ENCODE measurements around the gene RAB8B. TPM values are rescaled to one million over a fixed set of nuclear protein-coding genes. Genes with fewer than 3 reads are reported as not detected.
A peak's percentile ranks its signal among the peaks of the same experiment; 100 is the strongest.

Gene RAB8B
- 27.2 and 31.2 TPM in 2 replicates for total RNA-seq (2014; rRNA removed; shearing (Covaris generic))

DNA sequence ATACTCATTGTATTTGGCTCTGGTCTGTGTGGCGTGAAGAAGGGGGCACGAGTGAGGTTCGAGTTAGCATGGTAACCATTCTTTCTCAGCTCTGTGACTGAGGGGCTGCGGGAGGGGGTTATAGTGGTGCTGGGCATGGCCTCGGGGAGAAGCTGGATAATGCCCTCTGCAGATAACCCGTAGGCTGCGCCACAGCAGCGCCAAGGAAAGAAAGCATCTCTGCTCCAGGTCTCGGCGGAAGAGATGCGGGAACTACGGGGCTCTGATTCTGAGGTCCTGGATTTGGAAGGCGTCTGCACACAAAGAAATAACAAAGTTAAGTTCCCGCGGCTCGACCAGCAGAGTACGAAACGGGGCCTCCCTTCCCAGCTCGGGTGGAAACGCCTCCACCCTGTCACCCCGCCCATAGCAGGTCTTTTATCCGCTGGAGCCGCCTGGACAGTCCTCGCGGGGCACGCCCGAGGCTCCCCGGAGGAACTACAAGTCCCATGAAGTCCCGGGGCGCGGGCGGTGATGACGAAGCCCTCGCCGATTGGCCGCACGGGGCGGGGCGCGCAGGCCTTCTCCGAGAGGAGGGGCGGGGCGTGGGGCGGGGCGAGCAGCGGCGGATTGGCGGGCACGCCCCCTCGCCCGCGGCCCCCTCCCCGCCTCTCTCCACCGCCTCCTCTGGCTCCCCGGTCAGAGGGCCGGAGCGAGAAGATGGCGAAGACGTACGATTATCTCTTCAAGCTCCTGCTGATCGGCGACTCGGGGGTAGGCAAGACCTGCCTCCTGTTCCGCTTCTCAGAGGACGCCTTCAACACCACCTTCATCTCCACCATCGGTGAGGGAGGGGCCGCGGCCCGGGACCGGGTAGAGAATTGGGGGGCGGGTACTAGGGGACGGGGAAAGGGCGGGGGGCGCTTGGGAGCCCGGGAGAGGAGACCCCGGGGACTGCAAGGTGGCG, at the start of gene RAB8B:
RAB8B (plus strand) TSS at position 681 of the 946 bp plus-strand sequence; CDS start at position 700, 19 bp downstream.
- H3K4me3 ChIP-seq (ENCODE audit: insufficient read depth, low read depth, low read length) = peak within 1 kb of the TSS; percentile 72
- H3K36me3 ChIP-seq (replicated peaks; ENCODE audit: control insufficient read depth, insufficient read depth, low read length) = no peaks in the 10 kb centered on the region
- no peaks in the 10 kb centered on the region for H3K27me3 ChIP-seq (ENCODE audit: control insufficient read depth, insufficient read depth, low read length)
- DNase-seq = peak; percentile 98

GRCh38 chr15:63140936-63141335, 48.5 kb upstream of the RAB8B start:
- no peak for DNase-seq
- Histone ChIP-seq H3K36me3 (replicated peaks; ENCODE audit: control insufficient read depth, insufficient read depth, low read length) (no peaks in the 10 kb centered on the region; the same call in 1 of the 2 replicates), H3K27me3 (ENCODE audit: control insufficient read depth, insufficient read depth, low read length) (no peaks in the 10 kb centered on the region), H3K4me3 (ENCODE audit: insufficient read depth, low read depth, low read length) (no peak overlapping the region)

DNA sequence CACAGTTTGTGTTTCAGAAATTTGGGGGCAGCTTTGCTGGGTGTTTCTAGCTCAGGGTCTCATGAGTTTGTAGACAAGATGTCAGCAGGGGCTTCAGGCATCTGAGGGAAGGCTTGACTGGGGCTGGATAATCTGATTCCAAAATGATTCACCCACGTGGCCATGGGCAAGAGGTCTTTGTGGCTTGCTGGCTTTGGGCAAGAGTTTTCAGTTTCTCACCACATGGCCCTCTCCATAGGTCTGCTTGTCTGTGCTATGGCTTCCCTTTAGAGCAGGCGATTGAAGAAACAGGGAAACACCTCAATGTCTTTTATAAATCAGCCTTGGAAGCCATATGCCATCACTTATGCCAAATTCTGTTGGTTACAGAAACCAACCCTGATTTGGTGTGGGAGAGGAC, 44.0 kb upstream of the RAB8B start:
- no peak for DNase-seq
- Histone ChIP-seq H3K36me3 (replicated peaks; ENCODE audit: control insufficient read depth, insufficient read depth, low read length) (no peaks in the 10 kb centered on the region; the same call in 1 of the 2 replicates), H3K4me3 (ENCODE audit: insufficient read depth, low read depth, low read length) (no peak overlapping the region), H3K27me3 (ENCODE audit: control insufficient read depth, insufficient read depth, low read length) (no peaks in the 10 kb centered on the region)

GRCh38 chr15:63146684-63147083, 42.7 kb upstream of the RAB8B start:
- DNase-seq = no peak
- H3K4me3 ChIP-seq (ENCODE audit: insufficient read depth, low read depth, low read length) = no peak overlapping the region
- H3K27me3 ChIP-seq (ENCODE audit: control insufficient read depth, insufficient read depth, low read length) = no peaks in the 10 kb centered on the region
- H3K36me3 ChIP-seq (replicated peaks; ENCODE audit: control insufficient read depth, insufficient read depth, low read length) = no peaks in the 10 kb centered on the region; the same call in 1 of the 2 replicates

DNA sequence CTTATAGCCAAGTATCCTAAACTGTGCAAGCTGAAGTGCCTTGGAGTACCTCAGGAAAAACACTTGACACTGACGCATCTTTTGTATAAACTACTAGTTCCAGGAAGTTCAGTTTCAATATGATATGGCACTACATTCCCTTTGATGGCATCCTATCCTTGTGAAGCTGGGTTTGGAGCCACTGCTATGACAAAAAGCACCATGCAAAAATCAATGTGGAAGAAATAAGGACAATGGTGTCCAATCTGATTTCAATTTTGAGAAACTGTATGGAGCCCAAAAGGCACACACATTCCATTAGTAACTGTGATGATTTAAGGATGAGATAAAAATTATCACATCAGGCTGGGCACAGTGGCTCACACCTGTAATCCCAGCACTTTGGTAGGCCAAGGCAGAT, 37.7 kb upstream of the RAB8B start:
- DNase-seq = no peak
- Histone ChIP-seq H3K27me3 (ENCODE audit: control insufficient read depth, insufficient read depth, low read length) (no peaks in the 10 kb centered on the region; the same call in 1 of the 2 replicates), H3K4me3 (ENCODE audit: insufficient read depth, low read depth, low read length) (no peak overlapping the region)

DNA sequence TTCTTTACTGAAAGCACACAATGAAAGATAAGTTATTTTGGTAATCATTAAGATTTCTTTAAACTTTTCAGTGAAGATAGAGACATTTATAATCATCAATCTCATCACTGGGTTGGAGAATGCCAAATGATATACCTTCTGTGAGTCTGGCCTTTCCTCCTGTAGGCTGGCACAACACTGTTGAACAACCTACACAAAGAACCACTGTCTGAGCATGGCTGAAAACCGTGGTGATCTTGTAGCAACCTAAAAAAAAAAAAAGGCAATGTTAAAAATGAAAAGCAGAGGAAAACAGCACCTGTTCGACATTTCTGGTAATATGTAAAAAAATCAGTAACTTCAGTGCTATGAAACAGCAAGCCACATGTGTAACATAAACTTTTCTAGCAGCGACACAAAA, 33.9 kb upstream of the RAB8B start:
- H3K27me3 ChIP-seq (ENCODE audit: control insufficient read depth, insufficient read depth, low read length) = no peaks in the 10 kb centered on the region; the same call in 1 of the 2 replicates
- no peak for DNase-seq
- H3K36me3 ChIP-seq (replicated peaks; ENCODE audit: control insufficient read depth, insufficient read depth, low read length) = peaks cover 8% of the 10 kb centered on the region
- no peak overlapping the region for H3K4me3 ChIP-seq (ENCODE audit: insufficient read depth, low read depth, low read length)

More for the DNA sequence above, 37.7 kb upstream of the RAB8B start:
- peaks cover 8% of the 10 kb centered on the region for H3K36me3 ChIP-seq (replicated peaks; ENCODE audit: control insufficient read depth, insufficient read depth, low read length)

DNA sequence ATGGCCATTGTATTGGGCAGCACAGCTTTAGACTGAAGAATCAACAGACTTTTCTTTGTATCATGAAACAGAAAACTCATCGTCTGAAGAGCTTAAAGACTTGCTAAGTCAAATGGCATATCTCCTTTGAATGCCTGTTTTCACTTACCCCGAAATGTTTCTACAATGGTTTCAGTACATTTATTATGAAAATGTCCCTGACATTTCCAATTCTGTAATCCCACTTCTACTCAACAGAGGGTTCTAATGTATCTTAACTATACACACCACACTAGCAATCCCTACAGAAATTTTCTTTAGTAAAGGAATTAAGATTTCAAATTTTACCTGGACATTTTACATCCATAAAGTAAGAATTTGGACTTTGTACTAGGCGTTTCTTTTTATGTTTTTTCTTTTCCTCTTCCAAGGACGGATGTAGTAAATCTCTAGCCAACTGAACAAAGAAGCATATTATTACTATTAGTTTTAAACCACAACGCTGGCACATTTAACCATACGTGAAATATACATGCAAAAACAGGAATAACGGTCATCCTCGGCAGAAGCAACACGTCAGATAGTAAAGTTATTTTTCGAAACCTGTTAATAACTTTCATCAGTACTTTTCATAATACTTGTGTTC, 33.2 kb upstream of the RAB8B start:
- peak overlapping the region; percentile 87 for H3K4me3 ChIP-seq (ENCODE audit: insufficient read depth, low read depth, low read length)
- peaks cover 8% of the 10 kb centered on the region for H3K36me3 ChIP-seq (replicated peaks; ENCODE audit: control insufficient read depth, insufficient read depth, low read length)
- no peaks in the 10 kb centered on the region; the same call in 1 of the 2 replicates for H3K27me3 ChIP-seq (ENCODE audit: control insufficient read depth, insufficient read depth, low read length)
- no peak for DNase-seq

GRCh38 chr15:63156755-63157117, 32.7 kb upstream of the RAB8B start:
- Histone ChIP-seq H3K27me3 (ENCODE audit: control insufficient read depth, insufficient read depth, low read length) (no peaks in the 10 kb centered on the region; the same call in 1 of the 2 replicates), H3K36me3 (replicated peaks; ENCODE audit: control insufficient read depth, insufficient read depth, low read length) (peaks cover 8% of the 10 kb centered on the region), H3K4me3 (ENCODE audit: insufficient read depth, low read depth, low read length) (peak overlapping the region; percentile 87)
- peak; percentile 43 for DNase-seq

- Histone ChIP-seq H3K4me3 (ENCODE audit: insufficient read depth, low read depth, low read length) (peak within 1 kb of the TSS; percentile 87), H3K36me3 (replicated peaks; ENCODE audit: control insufficient read depth, insufficient read depth, low read length) (peaks cover 7% of the 10 kb centered on the region), H3K27me3 (ENCODE audit: control insufficient read depth, insufficient read depth, low read length) (no peaks in the 10 kb centered on the region; the same call in 1 of the 2 replicates)
- peak; percentile 93 for DNase-seq
These were observed 32.1 kb upstream of the RAB8B start, which contains the start of gene RPS27L for GRCh38 chr15:63157118-63157843. Gene RPS27L, minus strand, starts transcription at chr15:63157477. Its CDS starts 72 bp downstream, at chr15:63157405.

GRCh38 chr15:63157891-63158431, 31.4 kb upstream of the RAB8B start:
- Histone ChIP-seq H3K27me3 (ENCODE audit: control insufficient read depth, insufficient read depth, low read length) (no peaks in the 10 kb centered on the region; the same call in 1 of the 2 replicates), H3K36me3 (replicated peaks; ENCODE audit: control insufficient read depth, insufficient read depth, low read length) (peaks cover 4% of the 10 kb centered on the region), H3K4me3 (ENCODE audit: insufficient read depth, low read depth, low read length) (peak overlapping the region; percentile 87)
- DNase-seq = peak; percentile 65

DNA sequence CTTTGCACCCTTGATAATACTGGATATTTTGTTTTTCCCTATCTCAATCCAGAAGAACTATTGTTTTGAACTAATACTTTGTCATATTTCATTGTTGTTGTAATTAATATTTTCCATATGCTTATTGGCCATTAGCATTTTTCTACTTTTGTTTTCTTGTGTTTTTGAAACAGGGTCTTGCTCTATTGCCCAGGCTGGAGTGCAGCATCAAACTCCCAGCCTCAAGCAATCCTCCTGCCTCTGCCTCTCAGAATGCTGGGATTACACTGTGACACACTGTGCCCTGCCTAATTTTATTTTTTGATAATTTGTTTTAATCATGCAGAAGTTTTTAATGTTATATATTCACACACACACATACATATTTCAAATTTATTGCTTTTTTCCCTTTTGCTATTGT, 28.8 kb upstream of the RAB8B start:
- no peak overlapping the region for H3K4me3 ChIP-seq (ENCODE audit: insufficient read depth, low read depth, low read length)
- no peaks in the 10 kb centered on the region for H3K36me3 ChIP-seq (replicated peaks; ENCODE audit: control insufficient read depth, insufficient read depth, low read length)
- no peak for DNase-seq
- H3K27me3 ChIP-seq (ENCODE audit: control insufficient read depth, insufficient read depth, low read length) = no peaks in the 10 kb centered on the region; the same call in 1 of the 2 replicates

DNA sequence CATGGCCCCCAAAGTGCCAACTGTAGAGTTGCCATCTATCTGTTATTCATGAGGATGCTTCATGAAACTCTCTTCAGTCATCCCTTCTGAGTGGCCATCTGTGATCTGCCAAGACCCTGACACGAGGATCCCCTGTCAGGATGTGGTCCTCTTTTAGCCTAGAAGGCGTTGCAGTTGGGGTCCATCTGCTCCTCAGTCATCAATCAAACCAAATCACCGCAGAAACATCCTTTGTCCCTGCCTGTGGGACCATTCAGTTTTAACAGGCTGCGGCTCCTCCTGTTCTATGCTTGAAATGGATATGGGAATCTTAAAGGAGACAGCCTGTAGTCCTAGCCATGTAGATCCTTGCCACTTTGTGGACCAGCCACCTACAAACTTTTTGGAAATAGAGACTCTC, 26.2 kb upstream of the RAB8B start:
- no peak for DNase-seq
- Histone ChIP-seq H3K36me3 (replicated peaks; ENCODE audit: control insufficient read depth, insufficient read depth, low read length) (no peaks in the 10 kb centered on the region), H3K4me3 (ENCODE audit: insufficient read depth, low read depth, low read length) (no peak overlapping the region), H3K27me3 (ENCODE audit: control insufficient read depth, insufficient read depth, low read length) (no peaks in the 10 kb centered on the region)

DNA sequence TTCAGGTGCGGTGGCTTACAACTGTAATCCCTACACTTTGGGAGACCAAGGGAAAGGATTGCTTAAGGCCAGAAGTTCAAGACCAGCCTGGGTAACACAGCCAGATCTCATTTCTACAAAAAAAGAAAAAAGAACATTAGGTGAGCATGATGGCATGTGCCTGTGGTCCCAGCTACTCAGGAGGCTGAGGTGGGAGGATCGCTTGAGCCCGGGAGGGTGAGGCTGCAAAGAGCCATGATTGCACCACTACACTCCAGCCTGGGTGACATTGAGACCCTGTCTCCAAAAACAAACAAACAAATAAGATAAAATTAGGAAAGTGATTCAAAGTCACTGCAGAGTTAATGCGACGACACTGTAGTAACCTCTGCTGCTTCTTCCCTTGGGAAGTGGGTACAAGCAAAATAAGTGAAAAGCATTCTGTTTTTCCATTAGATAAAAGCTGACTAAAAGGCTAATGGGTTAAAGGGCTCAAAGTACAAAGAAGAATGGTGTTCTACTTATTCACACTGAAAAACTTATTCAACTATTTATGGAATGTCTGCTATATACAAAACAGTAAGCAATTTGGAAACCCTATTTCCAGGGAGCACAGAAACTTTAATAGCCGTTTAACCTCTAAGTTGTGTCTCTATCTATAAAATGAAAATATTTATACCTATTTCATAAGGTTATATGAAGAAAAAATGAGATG, 24.1 kb upstream of the RAB8B start:
- no peak for DNase-seq
- no peaks in the 10 kb centered on the region for H3K36me3 ChIP-seq (replicated peaks; ENCODE audit: control insufficient read depth, insufficient read depth, low read length)
- H3K4me3 ChIP-seq (ENCODE audit: insufficient read depth, low read depth, low read length) = no peak overlapping the region
- H3K27me3 ChIP-seq (ENCODE audit: control insufficient read depth, insufficient read depth, low read length) = no peaks in the 10 kb centered on the region
